H1 (cell line): ENCODE data around the gene CEP128. TPM values are rescaled to one million over a fixed set of nuclear protein-coding genes. Genes with fewer than 3 reads are reported as not detected.

Experiments used
- EZH2 ChIP-seq: fragments of 200-600 bp; sonication (generic); IDR thresholded peaks from 2 replicates; pipeline ENCODE4 v1.7.1; 2012; ENCODE audit warnings: low read depth, mild to moderate bottlenecking, moderate library complexity, low read length, inconsistent platforms; ENCODE audit not compliant: severe bottlenecking
- KDM5A ChIP-seq: fragments of 200-600 bp; IDR thresholded peaks from 2 replicates; pipeline ENCODE4 v1.7.1; 2012; ENCODE audit warnings: mild to moderate bottlenecking, low read length, inconsistent platforms, mixed read lengths
- SP1 ChIP-seq: IDR thresholded peaks from 2 replicates; pipeline ENCODE4 v1.6.1; 2011; ENCODE audit warnings: low read depth, low read length
- polyA plus RNA-seq, 7 experiments: library from polyadenylated mRNA; depleted of rRNA in 3 of 7; stranded (reverse) in 5 of 7; unstranded in 2 of 7; fragments of >200 nt in 5 of 7; fragments of 200-250 nt in 2 of 7; gene quantifications; 1 replicate in 5 of 7; 2 replicates in 1 of 7; 4 replicates in 1 of 7; pipeline versions ENCODE4 v1.2.1 to v1.2.3, GENCODE V29; 2011 to 2013; ENCODE audit warnings: missing spikeins in 2 of 7, mixed read lengths in 2 of 7
- total RNA-seq: library from RNA; stranded (reverse); fragmentation: NEBNext Ultra II Directional; extraction: Animal tissue kit (Norgen Biotek cat#: 25700); gene quantifications from 2 replicates; pipeline ENCODE4 v1.2.1, GENCODE V29; 2021
- TF ChIP-seq, protein P1 (sequence below): fragments of 300-600 bp; sonication (generic); IDR thresholded peaks from 2 replicates; pipeline ENCODE4 v1.7.1; 2012; ENCODE audit warnings: low read length, moderate library complexity, mild to moderate bottlenecking, inconsistent platforms; ENCODE audit not compliant: insufficient replicate concordance

The CEP128 gene
- total and polyA plus RNA-seq, 2 of the 8 experiments (the other 6 are each of a cell fraction or from before 2014, with no cell fraction given): 1.9 to 17.0 TPM

DNA sequence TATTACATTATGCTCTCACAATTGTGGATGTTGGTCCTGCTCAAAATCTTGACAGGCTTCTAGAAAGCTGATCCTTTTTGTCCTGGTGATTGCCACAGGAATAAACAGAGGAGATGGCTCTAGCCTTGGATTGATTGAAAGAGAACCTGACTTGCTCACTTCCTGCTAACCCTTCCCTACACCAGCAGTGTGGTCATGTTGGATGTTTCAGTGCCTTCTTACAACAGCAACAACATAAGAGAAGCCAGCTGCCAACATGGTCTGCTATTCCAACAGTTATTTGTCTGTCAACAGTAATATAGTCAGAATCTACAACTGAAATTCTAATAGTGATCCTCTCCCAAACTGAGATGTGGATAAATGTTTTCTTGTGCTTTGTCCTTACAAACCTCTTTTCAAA, 418.6 kb downstream of the CEP128 start (continued):
- TF ChIP-seq, protein P1, sequence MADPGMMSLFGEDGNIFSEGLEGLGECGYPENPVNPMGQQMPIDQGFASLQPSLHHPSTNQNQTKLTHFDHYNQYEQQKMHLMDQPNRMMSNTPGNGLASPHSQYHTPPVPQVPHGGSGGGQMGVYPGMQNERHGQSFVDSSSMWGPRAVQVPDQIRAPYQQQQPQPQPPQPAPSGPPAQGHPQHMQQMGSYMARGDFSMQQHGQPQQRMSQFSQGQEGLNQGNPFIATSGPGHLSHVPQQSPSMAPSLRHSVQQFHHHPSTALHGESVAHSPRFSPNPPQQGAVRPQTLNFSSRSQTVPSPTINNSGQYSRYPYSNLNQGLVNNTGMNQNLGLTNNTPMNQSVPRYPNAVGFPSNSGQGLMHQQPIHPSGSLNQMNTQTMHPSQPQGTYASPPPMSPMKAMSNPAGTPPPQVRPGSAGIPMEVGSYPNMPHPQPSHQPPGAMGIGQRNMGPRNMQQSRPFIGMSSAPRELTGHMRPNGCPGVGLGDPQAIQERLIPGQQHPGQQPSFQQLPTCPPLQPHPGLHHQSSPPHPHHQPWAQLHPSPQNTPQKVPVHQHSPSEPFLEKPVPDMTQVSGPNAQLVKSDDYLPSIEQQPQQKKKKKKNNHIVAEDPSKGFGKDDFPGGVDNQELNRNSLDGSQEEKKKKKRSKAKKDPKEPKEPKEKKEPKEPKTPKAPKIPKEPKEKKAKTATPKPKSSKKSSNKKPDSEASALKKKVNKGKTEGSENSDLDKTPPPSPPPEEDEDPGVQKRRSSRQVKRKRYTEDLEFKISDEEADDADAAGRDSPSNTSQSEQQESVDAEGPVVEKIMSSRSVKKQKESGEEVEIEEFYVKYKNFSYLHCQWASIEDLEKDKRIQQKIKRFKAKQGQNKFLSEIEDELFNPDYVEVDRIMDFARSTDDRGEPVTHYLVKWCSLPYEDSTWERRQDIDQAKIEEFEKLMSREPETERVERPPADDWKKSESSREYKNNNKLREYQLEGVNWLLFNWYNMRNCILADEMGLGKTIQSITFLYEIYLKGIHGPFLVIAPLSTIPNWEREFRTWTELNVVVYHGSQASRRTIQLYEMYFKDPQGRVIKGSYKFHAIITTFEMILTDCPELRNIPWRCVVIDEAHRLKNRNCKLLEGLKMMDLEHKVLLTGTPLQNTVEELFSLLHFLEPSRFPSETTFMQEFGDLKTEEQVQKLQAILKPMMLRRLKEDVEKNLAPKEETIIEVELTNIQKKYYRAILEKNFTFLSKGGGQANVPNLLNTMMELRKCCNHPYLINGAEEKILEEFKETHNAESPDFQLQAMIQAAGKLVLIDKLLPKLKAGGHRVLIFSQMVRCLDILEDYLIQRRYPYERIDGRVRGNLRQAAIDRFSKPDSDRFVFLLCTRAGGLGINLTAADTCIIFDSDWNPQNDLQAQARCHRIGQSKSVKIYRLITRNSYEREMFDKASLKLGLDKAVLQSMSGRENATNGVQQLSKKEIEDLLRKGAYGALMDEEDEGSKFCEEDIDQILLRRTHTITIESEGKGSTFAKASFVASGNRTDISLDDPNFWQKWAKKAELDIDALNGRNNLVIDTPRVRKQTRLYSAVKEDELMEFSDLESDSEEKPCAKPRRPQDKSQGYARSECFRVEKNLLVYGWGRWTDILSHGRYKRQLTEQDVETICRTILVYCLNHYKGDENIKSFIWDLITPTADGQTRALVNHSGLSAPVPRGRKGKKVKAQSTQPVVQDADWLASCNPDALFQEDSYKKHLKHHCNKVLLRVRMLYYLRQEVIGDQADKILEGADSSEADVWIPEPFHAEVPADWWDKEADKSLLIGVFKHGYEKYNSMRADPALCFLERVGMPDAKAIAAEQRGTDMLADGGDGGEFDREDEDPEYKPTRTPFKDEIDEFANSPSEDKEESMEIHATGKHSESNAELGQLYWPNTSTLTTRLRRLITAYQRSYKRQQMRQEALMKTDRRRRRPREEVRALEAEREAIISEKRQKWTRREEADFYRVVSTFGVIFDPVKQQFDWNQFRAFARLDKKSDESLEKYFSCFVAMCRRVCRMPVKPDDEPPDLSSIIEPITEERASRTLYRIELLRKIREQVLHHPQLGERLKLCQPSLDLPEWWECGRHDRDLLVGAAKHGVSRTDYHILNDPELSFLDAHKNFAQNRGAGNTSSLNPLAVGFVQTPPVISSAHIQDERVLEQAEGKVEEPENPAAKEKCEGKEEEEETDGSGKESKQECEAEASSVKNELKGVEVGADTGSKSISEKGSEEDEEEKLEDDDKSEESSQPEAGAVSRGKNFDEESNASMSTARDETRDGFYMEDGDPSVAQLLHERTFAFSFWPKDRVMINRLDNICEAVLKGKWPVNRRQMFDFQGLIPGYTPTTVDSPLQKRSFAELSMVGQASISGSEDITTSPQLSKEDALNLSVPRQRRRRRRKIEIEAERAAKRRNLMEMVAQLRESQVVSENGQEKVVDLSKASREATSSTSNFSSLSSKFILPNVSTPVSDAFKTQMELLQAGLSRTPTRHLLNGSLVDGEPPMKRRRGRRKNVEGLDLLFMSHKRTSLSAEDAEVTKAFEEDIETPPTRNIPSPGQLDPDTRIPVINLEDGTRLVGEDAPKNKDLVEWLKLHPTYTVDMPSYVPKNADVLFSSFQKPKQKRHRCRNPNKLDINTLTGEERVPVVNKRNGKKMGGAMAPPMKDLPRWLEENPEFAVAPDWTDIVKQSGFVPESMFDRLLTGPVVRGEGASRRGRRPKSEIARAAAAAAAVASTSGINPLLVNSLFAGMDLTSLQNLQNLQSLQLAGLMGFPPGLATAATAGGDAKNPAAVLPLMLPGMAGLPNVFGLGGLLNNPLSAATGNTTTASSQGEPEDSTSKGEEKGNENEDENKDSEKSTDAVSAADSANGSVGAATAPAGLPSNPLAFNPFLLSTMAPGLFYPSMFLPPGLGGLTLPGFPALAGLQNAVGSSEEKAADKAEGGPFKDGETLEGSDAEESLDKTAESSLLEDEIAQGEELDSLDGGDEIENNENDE: no peak
- TF ChIP-seq SP1 (no peak), EZH2 (no peak), KDM5A (no peak)
